GM10266 (cell line): ENCODE results near the gene MTUS2.
"Not testable (repeated sequence)": the region's sequence is repeated elsewhere in the genome, so short reads cannot be mapped to it uniquely, and the experiment has no call there.

Source experiments
- DNase-seq: peaks from one replicate; pipeline ENCODE4 v3.0.0; 2012; ENCODE audit errors: extremely low spot score
- CTCF ChIP-seq: IDR thresholded peaks from 2 replicates; pipeline ENCODE4 v1.5.1; 2012; ENCODE audit warnings: mild to moderate bottlenecking, low read depth; ENCODE audit not compliant: control insufficient read depth, insufficient read depth; ENCODE audit errors: missing control alignments

Gene MTUS2

GRCh38 chr13:29383476-29383875, 563.3 kb downstream of the MTUS2 start:
- no peak for TF ChIP-seq CTCF
- DNase-seq: no peak

- no peak for DNase-seq
Observed at GRCh38 chr13:29384466-29384865, 564.3 kb downstream of the MTUS2 start.

GRCh38 chr13:29384871-29385270, 564.7 kb downstream of the MTUS2 start:
- DNase-seq: no peak
- no peak for TF ChIP-seq CTCF

More at GRCh38 chr13:29384466-29384865, 564.3 kb downstream of the MTUS2 start:
- TF ChIP-seq CTCF: no peak

- no peak for DNase-seq
- TF ChIP-seq CTCF: no peak
Observed at GRCh38 chr13:29386246-29386645, 566.1 kb downstream of the MTUS2 start.

GRCh38 chr13:29390598-29390997, 570.5 kb downstream of the MTUS2 start:
- not testable (repeated sequence) for DNase-seq

GRCh38 chr13:29396446-29396845, 576.3 kb downstream of the MTUS2 start:
- no peak for TF ChIP-seq CTCF
- DNase-seq: no peak

- DNase-seq: no peak
- no peak for TF ChIP-seq CTCF
Observed at GRCh38 chr13:29397265-29397664, 577.1 kb downstream of the MTUS2 start.

- DNase-seq: no peak
Observed at GRCh38 chr13:29402166-29402636, 582.1 kb downstream of the MTUS2 start.

More at GRCh38 chr13:29402166-29402636, 582.1 kb downstream of the MTUS2 start:
- no peak for TF ChIP-seq CTCF
